ENCODE data around the gene SLC35B1. TPM values are rescaled to one million over a fixed set of nuclear protein-coding genes. Genes with fewer than 3 reads are reported as not detected.

SLC35B1 gene
- total RNA-seq, 6 experiments from 2014 or later, result 31.7 to 80.0 (median 56.9) TPM

GRCh38 chr17:49656247-49656646 is 51.5 kb downstream of the SLC35B1 start:
- intact Hi-C loops (cut with DNase I), result no loop called here
- Histone ChIP-seq H3K9me3 (no peaks in the 10 kb centered on the region), H3K36me3 (no peaks in the 10 kb centered on the region), H3K27me3 (no peaks in the 10 kb centered on the region), H3K4me1 (no peaks in the 10 kb centered on the region), H3K4me3 (no peak overlapping the region), H3K27ac (no peak overlapping the region)
- no peak for TF ChIP-seq CTCF (IDR thresholded peaks at IDR 0.05)
- no peak for TF ChIP-seq POLR2A (IDR thresholded peaks at IDR 0.05)
- ATAC-seq (no peak), DNase-seq (no peak)
- WGBS (ENCODE audit: insufficient coverage, low coverage, low lambda C conversion rate, missing lambda C conversion rate), result 78% methylated on average over 1 of the region's 1 CpG

Other genes starting within 250 kb of the SLC35B1 start
- 1 to 10 TPM; 3.1 to 9.4 (median 6.8) TPM for gene NGFR, start 212.7 kb downstream of the SLC35B1 start, total RNA-seq
- gene NXPH3, start 132.1 kb downstream of the SLC35B1 start, total RNA-seq, result under 1 TPM in 5 of 6 experiments, not detected in 1; 0.09 to 0.43 (median 0.21) TPM
- gene SPOP, start 29.9 kb downstream of the SLC35B1 start, total RNA-seq, result 10 to 100 TPM; 26.9 to 41.0 (median 34.1) TPM
- 1 to 10 TPM; 4.4 to 7.3 (median 5.9) TPM for gene FAM117A, start 56.2 kb upstream of the SLC35B1 start, total RNA-seq
- gene KAT7, start 80.7 kb upstream of the SLC35B1 start, total RNA-seq, result 10 to 100 TPM; 10.8 to 21.3 (median 15.2) TPM
- not detected for gene TAC4, start 140.1 kb upstream of the SLC35B1 start, total RNA-seq

Data from right lobe of liver (tissue), 6 donors.